Inferior parietal cortex (tissue), 1 donor: ENCODE measurements around the gene IFNGR2.

Experiments
- DNase-seq: peaks from one replicate; pipeline ENCODE4 v3.0.0-alpha.2; 2016; ENCODE audit errors: extremely low spot score

Gene IFNGR2

DNA sequence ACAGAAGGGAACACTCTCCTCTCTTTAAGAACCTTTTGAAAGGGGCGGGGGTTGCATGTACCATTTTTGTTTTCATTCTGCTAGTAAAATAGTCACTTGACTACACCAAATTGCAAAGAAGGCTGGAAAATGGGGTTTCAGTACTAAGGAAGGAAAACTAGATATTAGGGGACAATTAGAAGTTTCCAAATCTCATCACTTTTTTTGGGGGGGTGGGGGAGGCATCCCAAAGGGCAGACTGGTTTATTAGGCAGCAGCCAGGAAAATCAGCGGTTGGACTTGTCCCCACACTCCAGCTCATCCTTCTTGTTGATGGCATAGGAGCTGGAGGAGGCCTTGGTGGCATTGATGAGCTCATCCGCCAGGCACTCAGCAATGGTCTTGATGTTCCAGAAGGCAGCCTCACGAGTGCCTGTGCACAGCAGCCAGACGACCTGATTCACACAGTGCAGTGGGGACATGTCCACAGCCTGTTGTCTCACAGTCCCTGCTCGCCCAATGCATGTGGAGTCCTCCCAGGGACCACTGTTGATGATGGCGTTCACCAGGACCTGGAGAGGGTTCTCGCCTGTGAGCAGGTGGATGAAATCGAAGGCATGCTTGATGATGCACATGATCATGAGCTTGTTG lies 78.2 kb downstream of the IFNGR2 start:
- DNase-seq, result no peak
